Esophagus mucosa (tissue), 1 donor: ENCODE results near the gene CCDC187. TPM values are rescaled to one million over a fixed set of nuclear protein-coding genes. Genes with fewer than 3 reads are reported as not detected.

ENCODE experiments used
- ATAC-seq: fragments of 200-7000 bp; cut with Tn5 transposase; one replicate; pipeline ENCODE4 v1.9.1; 2020
- total RNA-seq: library from RNA; stranded (reverse); gene quantifications from one replicate; pipeline ENCODE4 v1.2.4, GENCODE V29; 2023
- donor health status: DM: yes; HTN: yes; CAD: no.

CCDC187 gene
- total RNA-seq, 1 donor from 2014 or later = not detected

DNA sequence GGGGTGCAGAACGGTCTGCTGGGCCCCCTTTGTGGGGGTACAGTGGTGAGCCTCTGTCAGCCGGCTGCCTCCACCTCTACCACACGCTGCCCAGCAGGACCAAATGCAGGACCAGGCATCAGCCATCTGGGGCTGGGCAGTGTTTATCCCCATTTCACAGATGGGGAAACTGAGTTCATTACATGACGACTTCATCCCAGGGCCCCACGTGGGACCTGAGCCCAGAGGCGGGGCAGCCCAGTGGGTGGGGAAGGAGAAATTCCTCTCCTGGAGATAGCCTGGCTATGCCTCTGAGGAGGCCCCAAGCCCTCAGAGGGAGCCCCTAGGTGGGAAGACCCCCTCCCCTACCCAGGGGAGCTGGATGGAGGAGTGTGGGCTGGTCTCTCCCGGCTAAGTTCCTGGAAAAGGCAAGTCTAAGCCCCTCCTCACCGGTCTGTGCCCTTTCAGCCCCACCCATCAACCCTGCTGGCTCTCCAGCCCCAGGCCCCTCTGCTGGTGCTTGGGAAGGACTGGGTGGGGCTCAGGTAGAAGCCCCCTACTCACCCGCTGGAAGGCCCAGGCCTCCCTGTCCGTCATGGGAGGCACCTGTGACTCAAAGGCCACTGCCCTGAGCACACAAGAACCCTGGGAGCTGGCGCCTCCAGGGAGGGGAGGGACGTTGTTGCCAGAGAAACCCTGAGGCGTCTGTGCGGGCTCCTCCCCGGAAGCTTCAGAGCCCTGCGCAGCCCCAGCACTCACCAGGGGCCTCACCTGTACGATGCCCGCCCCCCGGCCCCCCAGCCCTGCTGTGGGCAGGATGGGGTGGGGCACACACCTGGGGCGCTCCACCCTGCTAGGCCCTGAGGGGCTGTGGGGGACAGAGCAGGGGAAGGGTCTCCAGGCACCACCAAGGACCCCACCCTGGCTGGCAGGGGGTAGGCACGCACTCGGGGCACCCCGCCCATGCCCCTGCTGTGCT, 7.4 kb upstream of the CCDC187 start:
- ATAC-seq = peak; percentile 20

DNA sequence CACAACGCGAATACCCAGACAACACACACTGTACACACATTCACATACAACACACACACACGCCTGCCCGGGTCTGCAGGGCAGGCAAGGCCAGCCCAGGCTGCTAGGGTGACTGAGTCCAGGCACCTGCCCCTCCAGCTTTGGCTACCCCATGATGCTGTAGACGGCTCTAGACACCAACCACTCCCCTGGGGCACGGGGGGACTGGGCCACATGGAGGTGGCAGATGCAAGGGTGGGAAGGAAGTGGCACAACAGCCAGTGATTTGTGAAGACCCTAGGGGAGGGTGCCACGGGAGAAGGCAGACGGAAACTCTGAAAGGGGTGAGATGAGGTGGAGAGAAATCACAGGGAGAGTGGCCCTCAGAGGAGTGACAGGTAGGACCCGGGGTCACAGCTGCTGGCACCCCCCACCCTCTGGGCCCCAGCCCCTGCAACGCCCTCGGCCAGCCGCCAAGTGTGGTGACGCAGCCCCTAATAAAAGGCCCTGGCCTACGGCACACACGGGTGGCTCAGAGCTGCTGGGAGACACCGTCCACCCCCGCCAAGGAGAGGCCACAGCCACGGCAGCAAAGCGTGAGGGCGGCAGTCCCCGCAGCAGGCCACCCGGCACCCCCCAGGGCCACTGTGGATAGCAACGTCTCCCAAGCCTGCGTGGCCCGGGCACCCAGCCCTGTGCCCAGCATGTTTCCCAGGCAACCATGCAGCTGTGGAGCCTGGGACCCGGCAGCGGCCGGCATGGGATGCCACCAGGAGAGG, 6.6 kb upstream of the CCDC187 start:
- no peak for ATAC-seq

- ATAC-seq = no peak
These were observed 5.9 kb upstream of the CCDC187 start for GRCh38 chr9:136309806-136310220.

- ATAC-seq = no peak
These were observed 5.4 kb upstream of the CCDC187 start for GRCh38 chr9:136309101-136309801.

- no peak for ATAC-seq
These were observed 4.8 kb upstream of the CCDC187 start for GRCh38 chr9:136308702-136309053.

- no peak for ATAC-seq
These were observed 4.3 kb upstream of the CCDC187 start for GRCh38 chr9:136308006-136308701.

GRCh38 chr9:136307215-136307750, 3.4 kb upstream of the CCDC187 start:
- no peak for ATAC-seq

GRCh38 chr9:136306211-136307208, 2.6 kb upstream of the CCDC187 start:
- ATAC-seq = no peak

- ATAC-seq = no peak
These were observed 1.9 kb upstream of the CCDC187 start for GRCh38 chr9:136305804-136306203.

DNA sequence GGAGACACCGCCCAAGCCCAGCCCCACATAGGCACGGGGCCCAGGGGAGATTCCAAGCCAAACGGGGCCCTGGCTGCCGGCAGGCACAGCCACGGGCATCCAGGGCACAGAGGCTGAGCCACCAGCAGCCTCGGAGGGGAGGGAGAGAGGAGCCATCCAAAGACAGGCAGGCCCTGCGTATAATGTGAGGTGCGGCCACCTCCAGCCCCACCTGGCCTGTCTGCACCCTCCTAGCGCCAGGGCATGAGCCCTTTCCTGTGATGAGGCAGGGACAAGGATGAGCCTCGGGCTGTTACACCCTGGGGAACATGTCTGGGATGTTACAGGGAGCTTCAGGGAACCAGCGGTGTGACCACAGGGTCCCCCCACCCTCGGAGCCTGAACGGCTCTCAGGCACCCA, 1.1 kb upstream of the CCDC187 start:
- no peak for ATAC-seq

DNA sequence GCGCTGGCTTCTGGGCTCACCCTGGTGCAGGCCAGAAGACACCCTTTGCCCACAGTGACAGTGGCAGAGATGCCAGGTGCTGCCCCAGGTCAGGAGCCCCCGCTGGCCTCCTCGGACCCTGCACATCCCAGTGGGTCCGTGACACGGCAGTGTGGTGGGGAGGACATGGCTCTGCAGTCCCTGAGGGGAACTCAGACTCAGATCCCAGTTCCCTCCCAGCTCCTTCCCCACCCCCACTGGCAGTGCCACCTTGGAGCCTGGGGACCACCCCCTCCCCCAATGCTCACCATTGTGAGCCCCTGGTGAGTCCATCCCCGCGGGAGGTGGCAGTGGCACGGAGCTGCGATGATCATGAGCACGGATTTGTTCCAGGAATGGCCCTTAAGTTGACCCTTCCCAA, 562 bp upstream of the CCDC187 start:
- no peak for ATAC-seq

GRCh38 chr9:136303066-136303824, 649 bp downstream of the CCDC187 start:
- ATAC-seq = peak; percentile 70

GRCh38 chr9:136302527-136302926, 1.4 kb downstream of the CCDC187 start:
- ATAC-seq = no peak

DNA sequence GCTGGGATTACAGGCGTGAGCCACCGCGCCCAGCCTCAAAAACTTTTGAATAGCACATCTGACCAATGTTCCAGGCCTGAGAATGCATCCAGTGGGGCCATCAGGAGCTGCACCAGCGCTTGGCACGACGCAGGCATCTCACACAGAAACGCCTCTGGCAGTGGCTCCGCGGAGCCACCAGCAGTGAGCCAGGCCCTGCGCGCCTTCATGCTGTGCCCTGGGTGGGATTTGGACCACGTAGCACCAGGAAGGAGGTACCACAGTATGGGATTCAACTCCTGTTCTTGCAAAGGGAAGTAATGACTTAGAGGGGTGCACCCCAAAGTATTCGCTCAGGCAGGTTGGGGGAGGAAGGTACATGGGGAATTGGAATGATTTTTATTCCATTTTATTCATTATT, 3.0 kb downstream of the CCDC187 start:
- no peak for ATAC-seq

DNA sequence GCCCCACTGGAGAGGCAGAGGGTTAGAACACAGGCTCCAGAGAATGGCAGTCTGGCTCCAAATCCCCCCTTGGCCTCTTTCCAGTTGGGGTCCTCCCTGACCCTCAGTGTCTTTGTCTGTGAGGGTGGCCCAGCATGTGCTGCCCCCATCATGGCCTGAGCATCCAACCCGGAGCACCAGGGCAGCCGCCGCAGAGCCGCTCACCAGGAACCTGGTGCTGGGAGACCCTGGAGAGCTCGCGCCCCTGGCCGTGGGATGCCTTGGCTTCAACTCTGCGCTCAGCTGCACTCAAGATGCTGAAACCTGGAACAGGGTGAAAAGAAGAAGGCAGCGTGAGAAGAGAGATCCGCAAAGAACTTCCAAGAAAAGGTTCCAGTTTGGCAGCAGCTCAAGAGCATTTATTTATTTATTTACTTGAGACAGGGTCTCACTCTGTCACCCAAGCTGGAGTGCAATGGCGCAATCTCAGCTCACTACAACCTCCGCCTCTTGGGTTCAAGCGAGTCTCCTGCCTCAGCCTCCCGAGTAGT, 3.8 kb downstream of the CCDC187 start:
- ATAC-seq = no peak

DNA sequence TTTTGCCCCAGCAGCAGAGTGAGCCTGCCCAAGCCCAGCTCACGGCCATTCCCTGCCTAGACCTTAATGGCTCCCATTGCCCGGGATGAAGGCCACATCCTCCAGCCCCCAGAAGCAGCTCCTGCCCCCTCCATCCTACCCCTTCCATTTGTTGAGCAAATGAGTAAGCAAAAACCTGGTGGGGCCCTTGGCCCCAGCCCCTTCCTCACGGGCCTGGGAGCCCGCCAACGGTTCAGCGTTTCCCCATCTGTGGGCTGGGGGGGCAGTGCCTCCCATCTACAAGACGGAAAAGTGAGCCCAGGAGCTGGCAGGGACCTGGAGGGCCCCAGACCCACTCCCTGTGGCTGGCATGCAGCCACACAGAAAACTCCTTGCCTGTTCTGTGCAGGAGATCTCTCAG, 4.4 kb downstream of the CCDC187 start:
- no peak for ATAC-seq

DNA sequence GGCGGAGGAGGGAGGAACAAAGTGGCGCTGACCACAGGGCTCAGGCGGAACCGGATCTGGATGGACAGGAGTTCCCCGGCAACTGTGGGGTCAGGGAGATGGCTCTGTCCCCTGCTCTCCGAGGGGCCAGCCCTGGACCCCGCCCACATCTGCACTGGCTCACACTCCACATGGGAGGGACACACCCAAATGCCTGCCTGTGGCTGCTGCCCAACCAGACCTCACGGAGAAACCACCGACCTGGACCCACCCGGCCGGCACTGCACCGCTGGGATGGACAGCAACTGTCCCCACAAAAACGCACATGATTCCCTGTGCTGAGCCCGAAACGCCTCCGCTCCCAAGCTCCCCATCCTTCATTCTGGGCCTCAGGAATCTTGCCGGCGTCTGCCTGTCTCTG, 4.8 kb downstream of the CCDC187 start:
- ATAC-seq = no peak

GRCh38 chr9:136297766-136298735, 5.8 kb downstream of the CCDC187 start:
- no peak for ATAC-seq
